Mesenchymal stem cell (in vitro differentiated cells and primary cell): ENCODE measurements around the gene ZNF569.
A peak's percentile ranks its signal among the peaks of the same experiment; 100 is the strongest.

ENCODE experiments used
- DNase-seq: peaks from one replicate; pipeline ENCODE4 v3.0.0-alpha.2; 2013
- H2AFZ ChIP-seq: one replicate; pipeline ENCODE4 v1.6.1; 2013; ENCODE audit warnings: low read depth, mild to moderate bottlenecking, control low read depth, inconsistent platforms, low read length, moderate library complexity
- H2AK5ac ChIP-seq: 2 replicates; pipeline ENCODE4 v1.6.1; 2013; ENCODE audit warnings: low read length, moderate library complexity, mild to moderate bottlenecking, inconsistent platforms; ENCODE audit not compliant: severe bottlenecking
- H2BK120ac ChIP-seq: one replicate; pipeline ENCODE4 v1.6.1; 2013; ENCODE audit warnings: low read depth, mild to moderate bottlenecking, inconsistent platforms, low read length, moderate library complexity
- H2BK12ac ChIP-seq, 2 experiments: one replicate each; pipeline ENCODE4 v1.6.1; 2013; ENCODE audit warnings: inconsistent platforms in 2 of 2, low read length in 2 of 2, mild to moderate bottlenecking in 2 of 2, moderate library complexity in 2 of 2, control low read depth in 1 of 2
- H2BK15ac ChIP-seq: one replicate; pipeline ENCODE4 v1.6.1; 2013; ENCODE audit warnings: mild to moderate bottlenecking, low read depth, inconsistent platforms; ENCODE audit not compliant: poor library complexity, severe bottlenecking
- H2BK5ac ChIP-seq: 2 replicates; pipeline ENCODE4 v1.6.1; 2013; ENCODE audit warnings: low read depth, mild to moderate bottlenecking, low read length, control low read depth, inconsistent platforms; ENCODE audit not compliant: poor library complexity, severe bottlenecking
- H3K14ac ChIP-seq, 2 experiments: one replicate each; pipeline ENCODE4 v1.6.1; 2013; ENCODE audit warnings: inconsistent platforms in 2 of 2, low read length in 2 of 2, control low read depth in 1 of 2, mild to moderate bottlenecking in 1 of 2, moderate library complexity in 1 of 2
- H3K18ac ChIP-seq, 2 experiments: one replicate each; pipeline ENCODE4 v1.6.1; 2013; ENCODE audit warnings: inconsistent platforms in 2 of 2, low read length in 2 of 2, control low read depth in 1 of 2, low read depth in 1 of 2, mild to moderate bottlenecking in 1 of 2
- H3K23ac ChIP-seq, 2 experiments: one replicate each; pipeline ENCODE4 v1.6.1; 2013; ENCODE audit warnings: inconsistent platforms in 2 of 2, low read length in 2 of 2, mild to moderate bottlenecking in 2 of 2, moderate library complexity in 2 of 2, control low read depth in 1 of 2
- H3K27ac ChIP-seq: 2 replicates; pipeline ENCODE4 v1.5.1; 2013; ENCODE audit warnings: mild to moderate bottlenecking, moderate library complexity, low read length, control low read depth, inconsistent platforms; ENCODE audit not compliant: poor library complexity, severe bottlenecking
- H3K27me3 ChIP-seq, 2 experiments: 2 replicates each; pipeline versions ENCODE4 v1.6.1 to v1.7.0; 2013; ENCODE audit warnings: low read length in 2 of 2, mild to moderate bottlenecking in 2 of 2, moderate library complexity in 2 of 2, control low read depth in 1 of 2, inconsistent platforms in 1 of 2; ENCODE audit not compliant: control insufficient read depth in 1 of 2, insufficient read depth in 1 of 2
- H3K36me3 ChIP-seq, 2 experiments: 2 replicates each; pipeline versions ENCODE4 v1.6.1 to v1.7.0; 2013; ENCODE audit warnings: low read length in 2 of 2, control low read depth in 1 of 2, inconsistent platforms in 1 of 2, low read depth in 1 of 2, mild to moderate bottlenecking in 1 of 2; ENCODE audit not compliant: insufficient read depth in 2 of 2, control insufficient read depth in 1 of 2
- H3K4ac ChIP-seq, 2 experiments: one replicate each; pipeline ENCODE4 v1.6.1; 2013; ENCODE audit warnings: inconsistent platforms in 2 of 2, low read length in 2 of 2, mild to moderate bottlenecking in 2 of 2, moderate library complexity in 2 of 2, control low read depth in 1 of 2, low read depth in 1 of 2
- H3K4me1 ChIP-seq: 2 replicates; pipeline ENCODE4 v1.6.1; 2013; ENCODE audit warnings: low read depth, low read length, control low read depth; ENCODE audit not compliant: control insufficient read depth, insufficient read depth
- H3K4me2 ChIP-seq: 2 replicates; pipeline ENCODE4 v1.6.1; 2013; ENCODE audit warnings: low read length, mild to moderate bottlenecking, inconsistent platforms; ENCODE audit not compliant: poor library complexity, severe bottlenecking
- H3K4me3 ChIP-seq, 2 experiments: 2 replicates each; pipeline versions ENCODE4 v1.5.1 to v1.7.0; 2013; ENCODE audit warnings: low read length in 2 of 2, mild to moderate bottlenecking in 2 of 2, control low read depth in 1 of 2, low read depth in 1 of 2; ENCODE audit not compliant: insufficient read depth in 1 of 2
- H3K79me1 ChIP-seq: replicated peaks from 2 replicates; pipeline ENCODE4 v1.6.1; 2013; ENCODE audit warnings: mild to moderate bottlenecking, control low read depth, low read length, inconsistent platforms; ENCODE audit not compliant: poor library complexity, severe bottlenecking
- H3K9ac ChIP-seq: 2 replicates; pipeline ENCODE4 v1.7.0; 2013; ENCODE audit warnings: mild to moderate bottlenecking, low read length, moderate library complexity
- H3K9me3 ChIP-seq: 2 replicates; pipeline ENCODE4 v1.7.0; 2013; ENCODE audit warnings: mild to moderate bottlenecking, low read length; ENCODE audit not compliant: control insufficient read depth
- H4K8ac ChIP-seq: one replicate; pipeline ENCODE4 v1.6.1; 2013; ENCODE audit warnings: inconsistent platforms, mild to moderate bottlenecking, low read length, moderate library complexity
- H4K91ac ChIP-seq: one replicate; pipeline ENCODE4 v1.6.1; 2013; ENCODE audit warnings: mild to moderate bottlenecking, low read length, inconsistent platforms
- WGBS: methylation state at CpG from one replicate; pipeline ENCODE4 v1.1.7; 2013; ENCODE audit warnings: mixed read lengths; 5-methylcytosine and 5-hydroxymethylcytosine counted together

Gene ZNF569

GRCh38 chr19:37467608-37468090 lies 405 bp upstream of the ZNF569 start:
- no peak overlapping the region for H2BK120ac ChIP-seq
- peak overlapping the region; percentile 54 for H3K4me2 ChIP-seq
- DNase-seq, result no peak
- no peak overlapping the region for H3K23ac ChIP-seq
- WGBS, result 72% methylated on average over 18 of the region's 18 CpGs
- H3K9ac ChIP-seq, result peak overlapping the region; percentile 90
- H3K4ac ChIP-seq, result no peak overlapping the region
- H3K18ac ChIP-seq, result peak overlapping the region in 1 of 2 experiments; percentile 75
- peaks cover 5% of the 10 kb centered on the region for H3K4me1 ChIP-seq
- H4K8ac ChIP-seq, result peak overlapping the region; percentile 89
- peak overlapping the region in 1 of 2 experiments; percentile 99 for H3K4me3 ChIP-seq
- no peaks in the 10 kb centered on the region for H3K27me3 ChIP-seq
- peak overlapping the region; percentile 74 for H2AFZ ChIP-seq
- H2BK12ac ChIP-seq, result no peak overlapping the region
- H3K14ac ChIP-seq, result no peak overlapping the region
- peaks cover 37% of the 10 kb centered on the region for H3K9me3 ChIP-seq
- no peak overlapping the region for H2BK15ac ChIP-seq
- peaks cover 22 to 34% of the 10 kb centered on the region in 2 experiments for H3K36me3 ChIP-seq
- no peak overlapping the region for H2BK5ac ChIP-seq
- H2AK5ac ChIP-seq, result no peak overlapping the region
- H3K27ac ChIP-seq, result peak overlapping the region; percentile 16
- peaks cover 25% of the 10 kb centered on the region for H3K79me1 ChIP-seq
- H4K91ac ChIP-seq, result no peak overlapping the region

- Histone ChIP-seq H3K79me1 (peaks cover 18% of the 10 kb centered on the region), H2AFZ (peak overlapping the region; percentile 74), H3K4me1 (peaks cover 5% of the 10 kb centered on the region), H4K8ac (no peak overlapping the region), H2BK15ac (no peak overlapping the region), H3K9me3 (peaks cover 38% of the 10 kb centered on the region), H3K4me3 (peak overlapping the region; percentile 79 to 99), H3K36me3 (peaks cover 15 to 35% of the 10 kb centered on the region in 2 experiments), H3K4ac (no peak overlapping the region), H2BK12ac (no peak overlapping the region), H2BK120ac (no peak overlapping the region), H3K23ac (no peak overlapping the region), H3K4me2 (peak overlapping the region; percentile 62), H3K14ac (peak overlapping the region in 1 of 2 experiments; percentile 91), H2AK5ac (no peak overlapping the region), H4K91ac (no peak overlapping the region), H2BK5ac (no peak overlapping the region), H3K27me3 (no peaks in the 10 kb centered on the region), H3K27ac (peak overlapping the region; percentile 92), H3K9ac (peak overlapping the region; percentile 90), H3K18ac (no peak overlapping the region)
- DNase-seq, result no peak
- 43% methylated on average over 24 of the region's 25 CpGs for WGBS
These were observed 907 bp downstream of the ZNF569 start for GRCh38 chr19:37466277-37466797.

- no peak overlapping the region for H3K14ac ChIP-seq
- H3K18ac ChIP-seq, result no peak overlapping the region
- H2BK12ac ChIP-seq, result no peak overlapping the region
- 87% methylated on average over 1 of the region's 4 CpGs for WGBS
- H3K79me1 ChIP-seq, result peaks cover 4% of the 10 kb centered on the region
- no peak overlapping the region for H3K4me2 ChIP-seq
- H3K36me3 ChIP-seq, result peaks cover 11 to 23% of the 10 kb centered on the region in 2 experiments
- H4K8ac ChIP-seq, result no peak overlapping the region
- peaks cover 91% of the 10 kb centered on the region for H3K9me3 ChIP-seq
- H2BK15ac ChIP-seq, result no peak overlapping the region
- H3K27ac ChIP-seq, result no peak overlapping the region
- H2AFZ ChIP-seq, result no peak overlapping the region
- H2AK5ac ChIP-seq, result no peak overlapping the region
- DNase-seq, result no peak
- H2BK5ac ChIP-seq, result no peak overlapping the region
- no peak overlapping the region for H3K9ac ChIP-seq
- no peaks in the 10 kb centered on the region for H3K4me1 ChIP-seq
- no peak overlapping the region for H3K23ac ChIP-seq
- no peak overlapping the region for H2BK120ac ChIP-seq
- H4K91ac ChIP-seq, result no peak overlapping the region
- H3K4ac ChIP-seq, result no peak overlapping the region
- H3K4me3 ChIP-seq, result peak overlapping the region in 1 of 2 experiments; percentile 15
- H3K27me3 ChIP-seq, result no peaks in the 10 kb centered on the region
These were observed 14.6 kb downstream of the ZNF569 start for GRCh38 chr19:37452500-37453245.

- no peak overlapping the region for H4K8ac ChIP-seq
These were observed 53.7 kb downstream of the ZNF569 start for GRCh38 chr19:37413313-37414084.

More at GRCh38 chr19:37413313-37414084, 53.7 kb downstream of the ZNF569 start:
- Histone ChIP-seq H2BK12ac (no peak overlapping the region), H3K36me3 (peaks cover 12 to 28% of the 10 kb centered on the region in 2 experiments), H3K23ac (no peak overlapping the region), H4K91ac (no peak overlapping the region), H3K4ac (no peak overlapping the region), H3K4me2 (no peak overlapping the region), H3K9me3 (peaks cover 98% of the 10 kb centered on the region), H3K27ac (no peak overlapping the region), H3K18ac (no peak overlapping the region), H3K4me1 (no peaks in the 10 kb centered on the region), H2BK120ac (no peak overlapping the region), H2AFZ (no peak overlapping the region), H2AK5ac (no peak overlapping the region), H3K14ac (no peak overlapping the region), H2BK5ac (no peak overlapping the region), H3K27me3 (no peaks in the 10 kb centered on the region), H3K9ac (no peak overlapping the region), H2BK15ac (no peak overlapping the region), H3K4me3 (peak overlapping the region in 1 of 2 experiments; percentile 67), H3K79me1 (no peaks in the 10 kb centered on the region)
- 86% methylated on average over 1 of the region's 1 CpG for WGBS
- peak; percentile 24 for DNase-seq
